HUDEP-2 (cell line): ENCODE measurements around the gene RWDD3.

Source experiments
- DNase-seq, 76 experiments: peaks; one replicate each; lab custom pipeline; 2025; ENCODE audit not compliant: unreplicated experiment in 76 of 76; lab: John Stamatoyannopoulos, UW

The RWDD3 gene

GRCh38 chr1:95229037-95229436 is 5.0 kb upstream of the RWDD3 start:
- no peak for DNase-seq

DNA sequence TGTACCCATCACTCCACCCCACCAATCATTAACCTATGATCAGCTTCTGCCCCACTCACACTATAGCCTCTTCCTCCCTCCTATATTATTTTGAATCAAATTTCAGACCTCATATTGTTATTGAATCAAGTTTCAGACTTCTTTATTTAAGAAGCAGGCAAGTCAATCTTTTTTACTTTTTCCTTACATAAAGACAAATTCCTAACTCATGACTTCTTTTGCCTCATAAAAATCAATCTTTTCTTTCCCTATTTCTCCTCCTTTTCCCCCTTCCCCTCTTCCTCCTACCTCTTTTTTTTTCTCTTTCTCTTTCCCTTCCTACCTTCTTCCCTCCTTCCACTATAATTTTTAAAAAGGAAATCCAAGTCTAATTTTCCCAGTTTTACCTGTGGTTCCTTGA is 4.3 kb upstream of the RWDD3 start:
- no peak for DNase-seq

- DNase-seq: no peak
These were observed 3.8 kb upstream of the RWDD3 start for GRCh38 chr1:95230256-95230655.

DNA sequence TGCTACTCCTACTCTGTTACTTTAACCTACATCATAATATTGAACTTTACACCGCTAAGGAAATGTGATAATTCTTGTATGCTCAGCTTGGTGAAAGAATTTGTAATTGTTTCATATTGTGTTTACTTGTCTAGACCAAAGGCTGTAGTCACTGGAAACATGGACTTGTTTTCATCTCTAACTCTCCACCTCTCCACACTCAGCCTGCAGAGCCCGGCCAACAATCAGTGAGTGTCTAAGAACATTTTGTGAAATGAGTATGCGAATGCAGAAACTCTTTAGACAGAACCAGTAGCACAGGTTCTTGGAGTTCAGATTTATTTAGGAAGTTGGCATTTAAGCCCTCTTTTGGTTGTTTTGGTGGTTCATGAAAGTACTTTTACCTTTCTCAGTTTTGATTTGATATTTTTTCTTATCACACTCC is 3.2 kb upstream of the RWDD3 start:
- no peak for DNase-seq

DNA sequence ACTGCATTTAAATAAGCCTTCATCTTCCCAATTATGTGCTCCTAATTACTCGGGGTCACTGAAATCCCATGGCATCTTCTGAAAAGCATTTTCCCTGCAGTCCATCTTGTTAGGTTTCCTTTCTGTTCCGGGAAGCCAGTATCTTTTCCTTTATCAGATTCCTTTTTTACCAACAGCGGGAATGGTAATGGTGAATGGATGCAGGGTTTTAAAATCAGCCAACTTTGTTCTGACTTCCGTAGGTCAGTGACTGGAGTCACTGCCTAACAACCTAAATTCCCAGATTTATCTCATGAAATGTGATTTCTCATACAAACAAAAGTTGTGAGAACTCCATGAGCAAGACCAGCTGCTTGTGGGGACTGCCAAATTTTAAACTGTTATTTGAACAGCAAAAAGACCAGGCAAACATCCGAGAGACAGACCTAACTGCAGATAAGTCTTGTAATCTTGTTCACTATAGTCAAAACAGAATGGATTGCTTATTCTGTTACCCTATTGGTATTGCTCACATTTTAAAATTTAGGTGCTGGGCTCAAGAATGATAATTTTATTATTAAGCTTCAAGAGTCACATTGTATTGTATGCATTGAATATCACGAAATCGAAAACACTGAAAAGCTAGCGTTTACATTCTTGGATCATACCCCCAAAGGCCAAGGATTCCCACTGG is 1.2 kb upstream of the RWDD3 start:
- DNase-seq: no peak

GRCh38 chr1:95233319-95233736 is 682 bp upstream of the RWDD3 start:
- DNase-seq: peak in 1 of 76 experiments; percentile 30

DNA sequence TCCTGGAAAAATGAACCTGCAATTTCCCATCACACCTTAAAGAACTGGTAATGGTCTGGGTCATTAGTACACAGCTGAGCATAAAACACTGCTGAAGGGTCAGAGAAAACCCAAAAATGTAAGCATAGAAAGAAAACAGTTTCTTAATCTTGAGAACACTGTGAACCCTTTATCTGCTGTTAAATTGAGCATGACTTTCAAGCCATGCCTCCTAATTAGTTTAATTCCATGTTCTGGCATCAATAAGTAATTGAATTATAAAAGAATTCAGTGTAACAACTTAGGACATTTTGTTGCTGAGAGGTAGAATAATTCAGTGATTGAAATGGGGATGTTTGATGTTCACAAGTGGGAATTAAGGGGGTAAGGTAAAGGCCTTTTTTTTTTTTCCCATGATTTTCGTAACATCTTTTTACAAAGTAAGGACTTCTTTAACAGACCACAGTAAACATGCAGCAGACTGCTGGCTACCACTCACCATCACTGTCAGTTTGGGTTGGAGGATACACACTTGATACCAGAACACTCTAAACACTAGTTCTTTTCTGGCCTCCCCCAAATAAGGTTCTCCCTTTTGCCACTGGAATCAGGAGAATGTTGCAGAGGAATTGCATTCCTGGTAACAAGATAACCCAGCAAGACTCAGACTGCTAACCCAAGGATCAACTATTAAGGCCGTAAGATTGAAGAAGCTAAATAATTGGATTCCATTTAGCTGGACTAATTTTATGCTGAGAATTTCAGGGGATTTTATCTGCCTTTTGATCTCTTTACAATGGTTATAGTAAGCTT is 3.0 kb downstream of the RWDD3 start:
- DNase-seq: peak in 1 of 76 experiments; percentile 3

- DNase-seq: no peak
These were observed 4.1 kb downstream of the RWDD3 start for GRCh38 chr1:95237981-95238703.

DNA sequence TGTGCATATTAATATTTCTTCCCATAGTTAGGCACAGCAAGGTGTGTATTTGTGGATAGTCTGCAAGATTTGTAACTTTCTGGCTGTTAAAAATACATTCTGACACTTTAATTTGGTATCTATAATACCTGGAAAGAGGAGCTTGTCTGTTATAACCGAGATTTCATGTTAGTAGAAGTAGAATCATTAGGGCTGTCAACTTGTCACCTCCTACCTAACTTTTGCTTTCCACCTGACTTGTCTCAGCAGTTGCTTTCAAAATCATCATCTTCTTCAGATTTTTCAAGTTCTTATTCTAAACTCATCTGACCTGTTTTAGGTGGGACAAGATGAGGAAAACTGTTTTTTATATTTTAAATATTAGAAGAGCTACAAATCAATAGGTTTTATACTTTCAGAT is 11.0 kb downstream of the RWDD3 start:
- no peak for DNase-seq

- no peak for DNase-seq
These were observed 12.5 kb downstream of the RWDD3 start for GRCh38 chr1:95246511-95246910.

GRCh38 chr1:95247607-95248006 is 13.6 kb downstream of the RWDD3 start:
- DNase-seq: no peak

DNA sequence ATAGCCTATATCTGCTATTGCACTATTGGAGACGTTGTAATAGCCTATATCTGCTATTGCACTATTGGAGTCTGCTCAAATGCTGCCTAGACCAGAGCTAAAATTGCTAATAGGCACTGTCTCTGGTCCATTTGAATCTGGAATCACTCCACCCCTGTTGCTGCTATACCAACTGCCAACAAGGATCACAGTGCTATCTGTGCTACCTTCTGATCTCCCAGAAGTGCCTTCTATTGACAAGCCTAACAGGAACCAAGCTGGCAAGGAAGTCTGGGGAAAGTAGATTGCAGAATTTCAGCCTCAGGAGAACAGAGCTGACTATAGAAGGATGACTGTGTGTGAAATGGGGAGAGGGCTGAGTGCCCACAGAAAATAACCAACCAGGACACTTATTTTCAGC is 15.9 kb downstream of the RWDD3 start:
- DNase-seq: peak in 25 of 76 experiments; percentile 4 to 68 (median 24)

DNA sequence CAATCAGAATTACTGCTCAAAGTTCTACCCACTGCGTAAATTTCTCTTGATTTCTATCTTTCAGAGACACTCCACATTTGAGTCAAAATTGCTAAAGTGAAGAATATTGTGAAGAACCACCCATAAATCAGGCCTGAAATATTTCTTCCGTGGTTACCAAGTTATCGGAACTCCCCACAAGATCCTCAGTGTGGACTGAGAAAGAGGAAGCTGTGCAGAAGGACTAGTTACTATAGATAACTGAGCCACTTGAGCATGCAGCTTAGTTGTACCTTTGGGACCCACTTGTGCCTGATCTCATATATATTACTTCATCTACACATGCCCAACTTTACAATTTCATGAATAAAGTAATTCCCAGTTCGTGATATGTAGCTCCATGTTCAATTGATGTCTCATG is 18.4 kb downstream of the RWDD3 start:
- peak in 3 of 76 experiments; percentile 3 to 8 (median 7) for DNase-seq

- no peak for DNase-seq
These were observed 20.9 kb downstream of the RWDD3 start for GRCh38 chr1:95254959-95255358.

DNA sequence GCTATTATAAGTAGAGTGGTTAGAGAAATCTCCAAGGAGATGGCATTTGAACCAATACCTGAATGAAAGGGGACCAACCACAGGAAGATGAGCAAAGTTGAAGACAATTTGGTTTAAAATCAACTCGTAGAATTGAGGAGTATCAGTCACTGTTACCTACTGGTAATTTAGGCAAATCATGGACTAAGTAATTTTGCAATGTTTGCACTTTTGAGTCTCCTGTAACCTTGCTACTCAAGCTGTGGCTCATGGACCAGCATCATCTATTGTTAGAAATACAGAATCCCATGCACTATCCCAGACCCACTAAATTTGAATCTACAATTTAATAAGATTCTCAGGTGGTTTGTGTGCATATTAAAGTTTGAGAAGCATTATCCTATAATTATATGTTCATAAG is 21.8 kb downstream of the RWDD3 start:
- no peak for DNase-seq

- DNase-seq: no peak
These were observed 23.7 kb downstream of the RWDD3 start for GRCh38 chr1:95257758-95258157.

DNA sequence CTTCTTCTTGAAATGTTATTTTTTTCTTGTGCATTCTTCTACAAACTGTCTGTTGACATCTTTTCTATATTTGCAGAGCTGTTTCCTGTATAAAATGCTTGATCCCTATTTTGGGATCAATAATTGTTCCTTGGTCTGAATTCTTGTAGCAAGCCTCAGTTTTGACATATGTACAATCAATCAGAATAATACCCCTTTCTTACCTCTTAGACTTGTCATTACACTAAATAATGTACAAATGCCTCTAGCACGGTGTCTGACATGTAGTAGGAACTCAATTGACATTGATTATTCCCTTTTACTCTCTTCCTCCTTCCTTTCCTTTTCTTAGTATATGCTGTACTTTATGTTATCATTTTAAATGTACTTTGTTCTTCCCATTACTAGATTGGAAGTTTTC is 25.2 kb downstream of the RWDD3 start:
- DNase-seq: no peak

GRCh38 chr1:95262913-95263312 is 28.9 kb downstream of the RWDD3 start:
- DNase-seq: no peak

- DNase-seq: no peak
These were observed 29.4 kb downstream of the RWDD3 start for GRCh38 chr1:95263450-95263849.

GRCh38 chr1:95265106-95265505 is 31.1 kb downstream of the RWDD3 start:
- no peak for DNase-seq

DNA sequence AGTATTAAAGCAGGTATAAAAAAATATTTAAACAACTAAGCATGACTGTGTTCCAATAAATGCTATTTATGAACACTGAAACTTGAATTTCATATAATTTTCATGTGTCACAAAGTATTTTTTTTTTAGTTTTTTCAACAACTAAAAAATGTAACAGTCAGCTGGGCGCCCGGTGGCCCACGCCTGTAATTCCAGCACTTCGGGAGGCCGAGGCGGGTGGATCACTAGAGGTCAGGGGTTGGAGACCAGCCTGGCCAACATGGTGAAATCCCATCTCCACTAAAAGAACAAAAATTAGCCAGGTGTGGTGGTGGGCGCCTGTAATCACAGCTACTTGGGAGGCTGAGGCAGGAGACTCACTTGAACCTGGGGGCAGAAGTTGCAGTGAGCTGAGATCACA is 42.4 kb downstream of the RWDD3 start:
- DNase-seq: no peak
